ENCODE data around the gene NAALADL2.

- TF ChIP-seq, protein P1, sequence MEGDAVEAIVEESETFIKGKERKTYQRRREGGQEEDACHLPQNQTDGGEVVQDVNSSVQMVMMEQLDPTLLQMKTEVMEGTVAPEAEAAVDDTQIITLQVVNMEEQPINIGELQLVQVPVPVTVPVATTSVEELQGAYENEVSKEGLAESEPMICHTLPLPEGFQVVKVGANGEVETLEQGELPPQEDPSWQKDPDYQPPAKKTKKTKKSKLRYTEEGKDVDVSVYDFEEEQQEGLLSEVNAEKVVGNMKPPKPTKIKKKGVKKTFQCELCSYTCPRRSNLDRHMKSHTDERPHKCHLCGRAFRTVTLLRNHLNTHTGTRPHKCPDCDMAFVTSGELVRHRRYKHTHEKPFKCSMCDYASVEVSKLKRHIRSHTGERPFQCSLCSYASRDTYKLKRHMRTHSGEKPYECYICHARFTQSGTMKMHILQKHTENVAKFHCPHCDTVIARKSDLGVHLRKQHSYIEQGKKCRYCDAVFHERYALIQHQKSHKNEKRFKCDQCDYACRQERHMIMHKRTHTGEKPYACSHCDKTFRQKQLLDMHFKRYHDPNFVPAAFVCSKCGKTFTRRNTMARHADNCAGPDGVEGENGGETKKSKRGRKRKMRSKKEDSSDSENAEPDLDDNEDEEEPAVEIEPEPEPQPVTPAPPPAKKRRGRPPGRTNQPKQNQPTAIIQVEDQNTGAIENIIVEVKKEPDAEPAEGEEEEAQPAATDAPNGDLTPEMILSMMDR (IDR thresholded peaks at IDR 0.05): no peak
- TF ChIP-seq POLR2A (IDR thresholded peaks at IDR 0.05): no peak
Measured at GRCh38 chr3:175349168-175349567, 490.0 kb downstream of the NAALADL2 start.
